Endothelial cell of umbilical vein (primary cell): ENCODE results near the gene EDARADD. TPM values are rescaled to one million over a fixed set of nuclear protein-coding genes. Genes with fewer than 3 reads are reported as not detected.
A peak's percentile ranks its signal among the peaks of the same experiment; 100 is the strongest.

Experiments used
- BruUV-seq: library from RNA; stranded (reverse); fragments of 400-500 nt; replicated peaks from 2 replicates; lab custom pipeline; 2021; lab: Mats Ljungman, UMichigan
- CTCF ChIA-PET: fragments of 300-600, 350-600 bp; sonication (Branson Sonifier 250); formaldehyde crosslinking; loops from one replicate; lab custom pipeline; 2021; ENCODE audit warnings: antibody characterized with exemption, inconsistent platforms; lab: Charles Lee
- POLR2A ChIA-PET: fragments of 300-600, 350-600 bp; sonication (Branson Sonifier 250); formaldehyde crosslinking; loops from one replicate; lab custom pipeline; 2021; ENCODE audit warnings: antibody characterized with exemption, inconsistent platforms; lab: Charles Lee
- DNase-seq: peaks from one replicate; pipeline ENCODE4 v3.0.0-alpha.2; 2011; ENCODE audit warnings: low read depth, low spot score
- FAIRE-seq: peaks from 2 replicates; lab custom pipeline; 2011; peaks lifted over from hg19 to GRCh38; lab: Jason Lieb, UNC
- H2AFZ ChIP-seq: 2 replicates; pipeline ENCODE4 v1.6.0; 2012; ENCODE audit warnings: low read depth, low read length, control low read depth, inconsistent platforms
- H3K27ac ChIP-seq: 2 replicates; pipeline ENCODE4 v1.5.1; 2011; ENCODE audit warnings: low read depth, mild to moderate bottlenecking, control low read depth, low read length, moderate library complexity; ENCODE audit not compliant: insufficient read depth
- H3K27me3 ChIP-seq, 2 experiments: 2 replicates each; pipeline versions ENCODE4 v1.6.0 to v1.6.1; 2011; ENCODE audit warnings: low read length in 2 of 2, mixed read lengths in 1 of 2; ENCODE audit not compliant: control insufficient read depth in 2 of 2, insufficient read depth in 2 of 2
- H3K36me3 ChIP-seq, 2 experiments: 2 replicates in 1 of 2; 3 replicates in 1 of 2; pipeline ENCODE4 v1.5.1; 2011; ENCODE audit warnings: low read length in 2 of 2, mild to moderate bottlenecking in 1 of 2, moderate library complexity in 1 of 2; ENCODE audit not compliant: control insufficient read depth in 2 of 2, insufficient read depth in 2 of 2; ENCODE audit errors: extremely low read depth in 1 of 2
- H3K4me1 ChIP-seq: 3 replicates; pipeline ENCODE4 v1.5.1; 2011; ENCODE audit warnings: mild to moderate bottlenecking, low read length; ENCODE audit not compliant: control insufficient read depth, insufficient read depth; ENCODE audit errors: extremely low read depth
- H3K4me2 ChIP-seq: 2 replicates; pipeline ENCODE4 v1.6.1; 2011; ENCODE audit warnings: low read length, control low read depth, mixed read lengths; ENCODE audit not compliant: insufficient read depth
- H3K4me3 ChIP-seq, 3 experiments: fragments of 200-600 bp in 1 of 3; sonication (generic), shearing (Covaris generic) in 1 of 3; replicated peaks in 1 of 3; 2 replicates each; pipeline ENCODE4 v1.5.1; 2011 to 2016; ENCODE audit warnings: control low read depth in 3 of 3, low read length in 3 of 3, mild to moderate bottlenecking in 2 of 3, inconsistent platforms in 1 of 3, low read depth in 1 of 3, moderate library complexity in 1 of 3; ENCODE audit not compliant: insufficient read depth in 1 of 3
- H3K79me2 ChIP-seq: 2 replicates; pipeline ENCODE4 v1.6.0; 2012; ENCODE audit warnings: low read length, inconsistent platforms; ENCODE audit not compliant: control insufficient read depth, insufficient read depth
- H3K9ac ChIP-seq: replicated peaks from 2 replicates; pipeline ENCODE3; 2011; ENCODE audit warnings: low read length, control low read depth; ENCODE audit not compliant: insufficient read depth; ENCODE audit errors: extremely low read depth
- H3K9me1 ChIP-seq: replicated peaks from 3 replicates; pipeline ENCODE4 v1.6.0; 2011; ENCODE audit warnings: mild to moderate bottlenecking, low read length; ENCODE audit not compliant: control insufficient read depth, insufficient read depth; ENCODE audit errors: extremely low read depth
- H3K9me3 ChIP-seq: replicated peaks from 2 replicates; pipeline ENCODE4 v1.5.1; 2012; ENCODE audit warnings: low read length, inconsistent platforms; ENCODE audit not compliant: control insufficient read depth, insufficient read depth
- H4K20me1 ChIP-seq: replicated peaks from 2 replicates; pipeline ENCODE3; 2011; ENCODE audit warnings: mild to moderate bottlenecking, low read length; ENCODE audit not compliant: control insufficient read depth, insufficient read depth; ENCODE audit errors: extremely low read depth
- EZH2 ChIP-seq: IDR thresholded peaks from 2 replicates; pipeline ENCODE4 v1.6.1; 2012; ENCODE audit warnings: borderline replicate concordance, low read depth, mild to moderate bottlenecking, moderate library complexity, low read length, inconsistent platforms; ENCODE audit not compliant: severe bottlenecking
- FOS ChIP-seq: IDR thresholded peaks from 2 replicates; pipeline ENCODE4 v1.6.1; 2011; ENCODE audit warnings: mild to moderate bottlenecking, low read length, moderate library complexity, borderline replicate concordance; ENCODE audit not compliant: insufficient read depth
- GATA2 ChIP-seq: IDR thresholded peaks from 2 replicates; pipeline ENCODE4 v1.7.0; 2011; ENCODE audit warnings: low read depth, mild to moderate bottlenecking, moderate library complexity, mixed read lengths, low read length; ENCODE audit not compliant: insufficient read length, insufficient read depth
- JUN ChIP-seq: IDR thresholded peaks from 2 replicates; pipeline ENCODE4 v1.6.1; 2011; ENCODE audit warnings: borderline replicate concordance, low read depth; ENCODE audit not compliant: insufficient read length, insufficient read depth
- MYC ChIP-seq: IDR thresholded peaks from one replicate; pipeline ENCODE4 v1.6.1; 2011; ENCODE audit warnings: mild to moderate bottlenecking, low read depth, low read length
- POLR2A ChIP-seq: IDR thresholded peaks from 2 replicates; pipeline ENCODE4 v1.6.1; 2012; ENCODE audit warnings: low read depth, mild to moderate bottlenecking, control low read depth, low read length
- POLR2AphosphoS5 ChIP-seq: IDR thresholded peaks from 2 replicates; pipeline ENCODE4 v1.6.1; 2012; ENCODE audit warnings: low read depth, mild to moderate bottlenecking, control low read depth, low read length, moderate library complexity; ENCODE audit not compliant: insufficient read depth
- dilution Hi-C: fragments of 300-500 bp; cut with MboI; formaldehyde crosslinking; loops from one replicate; pipeline ENCODE4 v1.15.0; 2019; ENCODE audit warnings: low sequenced_read_pairs; ENCODE audit not compliant: extremely low pct_ligation_motif_present
- intact Hi-C: fragments of 100-400 bp; cut with micrococcal nuclease; formaldehyde crosslinking; loops from one replicate; pipeline ENCODE4 v1.10.0; 2022
- polyA plus RNA-seq, 4 experiments: library from polyadenylated mRNA; depleted of rRNA in 3 of 4; stranded (reverse) in 3 of 4; unstranded in 1 of 4; fragments of >200 nt; gene quantifications; 2 replicates each; pipeline versions ENCODE4 v1.2.1 to v1.2.3, GENCODE V29; 2011 to 2012; ENCODE audit warnings: missing spikeins in 1 of 4
- total RNA-seq: library from RNA; stranded (reverse); gene quantifications from 2 replicates; pipeline ENCODE4 v1.2.3, GENCODE V29; 2021
- TF ChIP-seq, protein P1 (sequence below): IDR thresholded peaks from 2 replicates; pipeline ENCODE4 v1.6.1; 2011; ENCODE audit not compliant: insufficient read depth, insufficient read length
- TF ChIP-seq, protein P2 (sequence below), 2 donors: IDR thresholded peaks; 1 replicate in 1 of 2; 2 replicates in 1 of 2; pipeline ENCODE4 v1.5.1; 2011; ENCODE audit warnings: low read length in 2 of 2, mild to moderate bottlenecking in 2 of 2, moderate library complexity in 2 of 2, control low read depth in 1 of 2, inconsistent platforms in 1 of 2, low read depth in 1 of 2; ENCODE audit not compliant: insufficient read depth in 1 of 2; ENCODE audit errors: extremely low read depth in 1 of 2

Gene EDARADD
- total and polyA plus RNA-seq, 2 donors (not counting 3 experiments of a cell fraction or from before 2014, with no cell fraction given): not detected

DNA sequence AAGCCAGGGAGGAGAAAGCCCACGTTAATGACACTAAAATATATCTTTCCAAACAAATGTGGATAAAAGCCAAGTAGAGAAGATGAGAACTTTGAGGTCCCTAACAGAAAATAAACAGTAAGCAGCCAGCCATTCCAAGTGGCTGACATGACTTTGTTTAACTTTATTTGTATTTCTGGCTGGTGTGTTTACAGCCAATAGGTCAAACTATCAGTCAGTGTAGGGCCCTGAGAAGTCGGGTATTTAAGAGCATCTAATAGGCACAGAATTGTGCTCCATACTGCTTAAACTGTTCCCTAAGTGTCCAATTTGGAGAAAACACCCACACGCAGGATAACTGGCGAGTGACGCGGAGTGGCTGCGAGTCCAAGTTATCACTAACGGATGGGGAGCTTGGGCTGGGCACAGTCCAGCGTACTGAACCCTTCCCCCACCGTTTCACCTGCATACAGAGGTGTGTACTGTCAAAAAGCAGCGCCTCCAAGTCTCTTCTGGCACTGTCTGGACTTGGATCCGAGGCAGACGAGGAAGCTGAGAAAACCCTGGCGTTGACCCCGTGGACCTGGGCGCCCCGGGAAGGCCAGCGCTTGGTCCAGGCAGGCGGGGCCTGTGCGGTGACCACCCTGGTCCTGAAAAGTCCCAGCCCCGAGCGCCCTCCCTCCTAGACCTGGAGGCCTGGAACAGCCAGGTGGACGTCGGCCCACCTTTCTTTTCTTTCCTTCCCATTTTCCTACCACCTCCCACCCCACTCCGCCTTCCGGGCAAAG is 129.0 kb downstream of the EDARADD start:
- H3K9me3 ChIP-seq: no peaks in the 10 kb centered on the region
- TF ChIP-seq POLR2A (no peak), MYC (no peak), JUN (no peak), EZH2 (no peak), FOS (no peak), POLR2AphosphoS5 (no peak), GATA2 (no peak)
- TF ChIP-seq, protein P1, sequence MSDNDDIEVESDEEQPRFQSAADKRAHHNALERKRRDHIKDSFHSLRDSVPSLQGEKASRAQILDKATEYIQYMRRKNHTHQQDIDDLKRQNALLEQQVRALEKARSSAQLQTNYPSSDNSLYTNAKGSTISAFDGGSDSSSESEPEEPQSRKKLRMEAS: no peak
- TF ChIP-seq, protein P2, sequence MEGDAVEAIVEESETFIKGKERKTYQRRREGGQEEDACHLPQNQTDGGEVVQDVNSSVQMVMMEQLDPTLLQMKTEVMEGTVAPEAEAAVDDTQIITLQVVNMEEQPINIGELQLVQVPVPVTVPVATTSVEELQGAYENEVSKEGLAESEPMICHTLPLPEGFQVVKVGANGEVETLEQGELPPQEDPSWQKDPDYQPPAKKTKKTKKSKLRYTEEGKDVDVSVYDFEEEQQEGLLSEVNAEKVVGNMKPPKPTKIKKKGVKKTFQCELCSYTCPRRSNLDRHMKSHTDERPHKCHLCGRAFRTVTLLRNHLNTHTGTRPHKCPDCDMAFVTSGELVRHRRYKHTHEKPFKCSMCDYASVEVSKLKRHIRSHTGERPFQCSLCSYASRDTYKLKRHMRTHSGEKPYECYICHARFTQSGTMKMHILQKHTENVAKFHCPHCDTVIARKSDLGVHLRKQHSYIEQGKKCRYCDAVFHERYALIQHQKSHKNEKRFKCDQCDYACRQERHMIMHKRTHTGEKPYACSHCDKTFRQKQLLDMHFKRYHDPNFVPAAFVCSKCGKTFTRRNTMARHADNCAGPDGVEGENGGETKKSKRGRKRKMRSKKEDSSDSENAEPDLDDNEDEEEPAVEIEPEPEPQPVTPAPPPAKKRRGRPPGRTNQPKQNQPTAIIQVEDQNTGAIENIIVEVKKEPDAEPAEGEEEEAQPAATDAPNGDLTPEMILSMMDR (IDR thresholded peaks at IDR 0.05; ENCODE audit: extremely low read depth in 1 of 2, insufficient read depth in 1 of 2, low read depth in 1 of 2, low read length in 2 of 2): no peak
- H3K27me3 ChIP-seq: no peaks in the 10 kb centered on the region
- no peaks in the 10 kb centered on the region for H3K36me3 ChIP-seq
- intact Hi-C loops (loop anchor here (1.0 to 10.0 kb wide), 4 partner anchors 32 to 538 kb away; partner anchors contain the start of genes ERO1B and HEATR1), dilution Hi-C loops (no loop called here)
- peaks cover 7% of the 10 kb centered on the region for H3K79me2 ChIP-seq
- H3K27ac ChIP-seq: no peak overlapping the region
- H3K4me1 ChIP-seq: no peaks in the 10 kb centered on the region
- peak overlapping the region; percentile 84 for H3K9ac ChIP-seq
- peak overlapping the region; percentile 81 for H2AFZ ChIP-seq
- no TSS peak for BruUV-seq
- ChIA-PET POLR2A (no interaction called here), CTCF (interaction anchor here (1.0 to 2.2 kb wide), 3 partner anchors 11 to 20 kb away, joined by 4 to 6 read pairs (median 4); no protein-coding TSS in a partner anchor)
- no peak for FAIRE-seq
- H4K20me1 ChIP-seq: no peaks in the 10 kb centered on the region
- DNase-seq: peak; percentile 21
- H3K4me2 ChIP-seq: peak overlapping the region; percentile 93
- H3K4me3 ChIP-seq: peak overlapping the region; percentile 83 to 95 (median 83)
- H3K9me1 ChIP-seq: no peaks in the 10 kb centered on the region
